GM19025 (cell line): ENCODE measurements around the gene PTPRG.
"Not testable (repeated sequence)": the region's sequence is repeated elsewhere in the genome, so short reads cannot be mapped to it uniquely, and the experiment has no call there.

Experiments
- ATAC-seq: cut with Tn5 transposase; IDR thresholded peaks from one replicate; pipeline ENCODE4 v1.9.1; 2021; ENCODE audit warnings: mild to moderate bottlenecking, low read depth, moderate library complexity; ENCODE audit not compliant: unreplicated experiment

Gene PTPRG

DNA sequence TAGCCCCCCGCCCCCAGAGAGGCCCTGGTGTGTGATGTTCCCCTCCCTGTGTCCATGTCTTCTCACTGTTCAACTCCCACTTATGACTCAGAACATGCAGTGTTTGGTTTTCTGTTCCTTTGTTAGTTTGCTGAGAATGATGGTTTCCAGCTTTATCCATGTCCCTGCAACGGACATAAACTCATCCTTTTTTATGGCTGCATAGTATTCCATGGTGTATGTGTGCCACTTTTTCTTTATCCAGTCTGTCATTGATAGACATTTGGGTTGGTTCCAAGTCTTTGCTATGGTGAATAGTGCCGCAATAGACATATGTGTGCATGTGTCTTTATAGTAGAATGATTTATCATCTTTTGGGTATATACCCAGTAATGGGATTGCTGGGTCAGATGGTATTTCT lies 149.5 kb downstream of the PTPRG start:
- not testable (repeated sequence) for ATAC-seq

DNA sequence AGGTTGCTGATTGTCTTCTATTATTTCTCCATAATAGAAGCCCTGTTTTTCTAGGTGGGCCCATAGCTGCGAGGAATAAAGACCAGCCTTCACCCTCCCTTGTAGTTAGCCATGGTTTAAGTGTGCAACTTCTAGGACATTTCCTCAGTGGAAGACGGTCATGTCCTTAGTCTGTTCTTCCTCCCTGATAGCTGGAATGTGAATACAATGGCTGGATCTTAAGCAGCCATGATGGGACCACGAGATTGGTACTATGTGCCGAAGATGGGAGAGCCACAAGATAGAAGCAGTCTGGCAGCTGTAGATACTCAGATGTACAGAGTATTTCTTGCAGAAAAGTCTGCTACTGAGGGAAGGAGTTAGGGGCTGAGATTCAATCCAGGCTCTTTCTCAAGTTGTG lies 152.9 kb downstream of the PTPRG start:
- no peak for ATAC-seq

DNA sequence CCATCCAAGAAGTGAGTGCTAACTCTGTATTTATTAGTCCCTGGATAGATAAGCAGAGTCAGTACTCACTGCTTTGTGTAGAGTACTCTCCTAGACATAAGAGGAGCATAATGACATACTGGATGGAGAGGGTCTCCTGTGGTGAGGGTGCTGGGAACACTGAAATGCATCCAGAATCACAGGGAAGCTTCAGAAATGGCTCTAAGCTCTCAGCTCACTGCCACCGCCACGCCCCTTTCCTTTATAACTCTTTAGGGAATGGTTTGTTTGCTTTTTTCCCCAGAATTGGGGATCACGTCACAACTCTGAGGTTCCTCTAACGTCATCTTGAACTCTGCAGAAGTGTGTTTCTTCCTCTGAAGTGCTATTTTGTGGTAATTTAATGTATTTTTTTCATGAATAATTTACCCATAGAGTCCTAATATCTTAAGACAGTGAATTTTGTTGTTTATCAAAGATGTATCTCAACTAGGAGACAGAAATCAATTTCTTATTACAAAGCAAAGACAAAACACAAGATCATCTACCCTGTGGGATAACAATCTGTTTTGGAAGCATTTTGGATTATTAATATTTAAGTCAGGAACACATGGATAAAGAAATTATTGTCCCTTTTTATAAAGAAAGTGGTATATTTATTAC lies 154.6 kb downstream of the PTPRG start:
- no peak for ATAC-seq

DNA sequence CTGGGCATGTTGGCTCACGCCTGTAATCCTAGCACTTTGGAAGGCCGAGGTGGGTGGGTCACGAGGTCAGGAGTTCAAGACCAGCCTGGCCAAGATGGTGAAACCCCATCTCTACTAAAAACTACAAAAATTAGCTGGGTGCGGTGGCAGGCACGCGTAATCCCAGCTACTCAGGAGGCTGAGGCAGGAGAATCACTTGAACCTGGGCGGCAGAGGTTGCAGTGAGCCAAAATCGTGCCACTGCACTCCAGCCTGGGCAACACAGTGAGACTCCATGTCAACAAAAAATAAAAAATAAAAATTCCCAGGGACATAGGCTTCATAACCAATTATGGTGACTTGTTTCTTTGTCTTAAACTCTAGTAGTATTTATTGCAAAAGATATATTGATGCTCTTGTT lies 155.3 kb downstream of the PTPRG start:
- not testable (repeated sequence) for ATAC-seq

DNA sequence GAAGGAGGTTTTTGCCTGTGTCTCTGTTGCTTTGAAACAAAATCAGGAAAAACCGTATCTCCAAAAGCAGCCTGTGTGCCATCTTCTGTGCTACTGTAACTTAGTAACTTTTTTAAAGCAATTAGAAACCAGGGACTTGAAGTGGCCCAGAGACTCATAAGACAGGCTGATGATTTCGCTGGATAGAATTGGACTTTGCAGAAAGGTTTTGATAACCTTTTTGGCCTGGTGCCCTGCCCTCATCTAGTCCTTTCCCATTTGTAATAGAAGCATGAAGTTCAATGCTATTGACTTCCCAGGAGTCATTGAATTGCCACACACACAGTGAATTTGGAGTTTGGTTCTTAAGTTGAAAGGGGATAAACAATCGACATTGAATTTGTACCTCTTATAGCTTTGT lies 157.2 kb downstream of the PTPRG start:
- ATAC-seq, result no peak

DNA sequence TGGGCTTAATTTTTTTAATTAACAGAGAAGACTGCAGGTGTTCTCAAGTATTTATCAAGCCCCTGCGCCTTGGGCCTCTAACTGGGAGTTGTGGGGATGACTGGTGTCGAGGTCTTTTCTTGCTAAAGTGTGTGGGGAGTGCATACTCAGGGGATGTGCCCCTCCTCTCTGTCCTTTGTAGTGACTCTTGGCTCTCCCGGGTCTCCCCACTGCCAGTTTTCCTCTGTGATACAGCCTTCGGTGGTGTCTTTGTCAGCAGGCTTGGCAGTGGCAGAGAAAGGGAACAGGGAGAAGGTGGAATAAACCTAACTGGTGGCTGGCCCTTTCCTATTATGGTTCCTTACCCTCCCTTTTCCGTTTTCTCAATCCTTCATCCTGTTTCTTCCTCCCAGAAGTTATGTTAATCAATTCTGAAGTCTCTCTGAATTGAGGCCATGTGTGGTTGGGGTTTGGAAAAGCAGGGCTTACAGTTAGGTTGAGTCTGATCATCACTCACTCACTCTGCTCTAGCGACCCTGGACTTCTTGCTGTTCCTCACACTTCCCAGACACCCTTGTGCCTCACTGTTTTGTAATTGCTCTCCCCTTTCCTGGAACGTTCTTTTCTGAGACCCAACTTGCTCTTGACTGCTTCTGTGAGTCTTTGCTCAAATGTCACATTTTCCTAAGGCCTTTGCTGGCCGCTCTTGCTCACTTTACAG lies 158.1 kb downstream of the PTPRG start:
- no peak for ATAC-seq

DNA sequence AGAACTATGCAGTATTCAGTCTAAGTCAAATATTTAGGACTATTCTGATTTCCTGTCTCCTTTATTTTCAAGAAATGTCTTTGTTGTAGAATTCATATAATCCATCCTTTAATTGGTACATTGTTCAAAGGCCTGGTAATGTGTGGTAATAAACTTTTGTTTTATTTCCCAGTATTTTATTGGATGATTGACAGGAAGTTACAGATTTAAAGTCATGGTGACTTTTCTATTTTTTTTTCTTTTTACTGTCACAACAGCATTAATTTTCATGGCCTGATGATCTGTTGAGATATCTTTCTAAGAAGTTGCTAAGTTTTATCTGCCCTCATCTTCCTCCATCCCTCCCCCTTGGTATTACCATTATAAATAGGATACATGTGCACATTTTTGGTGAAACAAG lies 161.7 kb downstream of the PTPRG start:
- no peak for ATAC-seq

DNA sequence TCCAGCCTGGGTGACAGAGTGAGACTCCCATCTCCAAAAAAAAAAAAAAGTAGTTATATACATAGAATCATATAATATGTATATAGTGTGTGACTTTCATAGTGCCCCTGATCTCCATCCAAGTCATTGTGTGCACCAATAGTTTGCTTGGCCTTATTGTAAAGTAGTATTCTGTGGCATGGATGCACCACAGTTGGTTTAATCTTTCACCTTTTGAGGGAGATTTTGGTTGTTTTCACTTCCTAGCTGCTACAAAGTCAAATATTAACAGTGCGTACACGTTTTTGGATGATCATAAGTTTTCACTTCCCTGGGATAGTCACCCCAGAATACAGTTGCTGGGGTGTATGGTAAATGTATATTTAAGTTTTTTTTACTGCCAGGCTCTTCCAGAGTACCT lies 162.8 kb downstream of the PTPRG start:
- peak; percentile 77 for ATAC-seq

DNA sequence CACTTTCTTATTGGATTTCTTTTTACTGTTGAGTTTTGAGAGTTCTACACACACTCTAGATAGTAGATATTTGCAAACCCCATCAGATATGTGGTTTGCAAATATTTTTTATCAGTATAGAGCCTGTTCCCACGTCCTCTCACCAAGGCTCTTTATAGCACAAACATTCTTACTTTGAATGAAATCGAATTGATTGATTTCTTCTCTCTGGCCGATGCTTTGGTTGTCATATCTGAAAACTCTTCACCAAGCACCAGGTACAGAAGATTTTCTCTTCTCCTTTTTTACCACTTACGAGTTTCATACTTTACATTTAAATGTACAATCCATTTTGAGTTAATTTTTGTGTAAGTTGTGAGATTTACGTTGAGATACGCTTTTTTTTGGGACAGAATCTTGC lies 163.4 kb downstream of the PTPRG start:
- ATAC-seq, result no peak

DNA sequence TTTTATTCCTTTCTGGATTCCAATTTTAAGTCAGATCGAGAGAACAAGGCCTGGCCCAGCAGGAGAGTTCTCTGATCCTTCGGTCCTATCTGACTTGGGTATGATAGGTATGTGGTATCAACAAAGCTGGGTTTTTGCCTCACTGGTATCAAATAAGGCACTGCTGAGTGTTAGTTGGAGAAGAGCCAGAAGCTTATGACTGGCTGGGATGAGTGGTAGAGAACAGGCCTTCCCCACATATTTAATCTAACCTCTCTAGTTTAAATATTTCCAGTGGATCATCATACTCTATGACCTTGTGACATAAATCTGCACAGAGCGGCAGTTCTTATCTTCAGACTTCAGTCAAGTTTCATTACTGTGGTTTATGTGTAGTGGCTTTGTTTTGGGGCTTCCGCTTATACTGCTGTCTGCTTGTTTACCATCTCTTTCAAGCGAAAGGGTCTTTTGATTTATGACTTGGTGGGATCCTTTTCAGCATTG lies 164.5 kb downstream of the PTPRG start:
- no peak for ATAC-seq

DNA sequence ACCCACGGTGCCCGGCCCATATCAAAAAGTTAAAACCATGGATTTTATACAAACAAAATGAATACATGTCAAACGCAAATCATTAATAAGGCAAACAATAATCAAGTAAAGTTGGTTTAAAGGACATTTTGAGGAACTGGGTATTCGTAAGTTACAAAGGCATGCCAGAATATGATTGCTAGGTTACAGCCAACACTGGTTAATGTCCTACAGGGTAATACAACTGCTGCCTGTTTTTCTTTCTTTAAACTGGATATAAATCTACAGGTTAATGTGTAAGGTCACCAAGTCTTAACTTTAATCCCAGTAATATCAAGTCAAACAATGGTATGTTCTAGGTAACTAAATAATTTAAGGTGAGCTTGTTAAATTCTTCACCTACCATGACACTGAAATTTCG lies 166.1 kb downstream of the PTPRG start:
- ATAC-seq, result no peak

DNA sequence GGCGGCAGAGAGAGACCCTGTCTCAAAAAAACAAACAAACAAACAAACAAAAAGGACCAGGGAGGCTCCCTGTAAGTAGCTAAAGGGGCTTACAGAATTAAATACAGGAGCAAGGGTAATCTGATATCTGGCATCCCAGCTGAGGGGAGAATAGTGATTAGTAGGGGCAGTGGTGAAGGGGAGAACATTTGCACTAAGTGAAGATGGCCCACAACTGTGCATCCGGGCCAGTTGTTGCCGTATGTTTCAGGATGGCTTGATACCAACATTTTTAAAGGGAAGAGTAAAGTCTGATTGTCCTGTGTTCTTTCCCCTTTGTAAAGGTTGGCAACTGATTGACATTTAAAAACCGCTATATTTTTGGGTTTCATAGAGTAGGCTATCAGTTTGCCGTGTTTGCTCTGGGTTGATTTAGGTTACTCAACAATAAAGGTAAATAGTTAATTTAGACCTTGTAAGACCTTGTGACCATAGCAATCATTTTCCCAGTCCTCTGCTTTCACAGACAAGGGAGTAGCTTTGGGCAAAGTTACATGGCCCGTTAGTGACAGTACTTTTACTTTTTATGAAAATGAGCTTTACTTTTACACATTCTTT lies 167.8 kb downstream of the PTPRG start:
- no peak for ATAC-seq

DNA sequence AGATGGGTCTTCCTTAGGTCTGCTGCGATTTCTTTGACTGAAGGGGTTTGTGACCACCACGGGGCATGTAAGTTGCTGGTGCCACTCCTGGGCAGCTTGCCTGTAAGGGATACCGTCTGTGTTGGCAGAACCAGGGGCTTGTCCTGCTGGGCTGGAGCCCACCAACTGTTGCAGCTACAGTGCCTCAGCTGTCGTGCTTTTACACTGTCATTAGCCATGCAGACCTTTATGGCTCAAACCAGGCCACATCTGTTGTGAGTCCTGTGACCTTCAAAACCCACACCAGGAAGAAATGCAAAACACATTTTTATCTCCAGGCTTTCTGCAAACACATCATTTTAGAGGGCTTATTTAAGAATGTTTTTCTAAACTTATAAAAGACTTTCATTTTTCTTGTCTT lies 168.7 kb downstream of the PTPRG start:
- ATAC-seq, result no peak

DNA sequence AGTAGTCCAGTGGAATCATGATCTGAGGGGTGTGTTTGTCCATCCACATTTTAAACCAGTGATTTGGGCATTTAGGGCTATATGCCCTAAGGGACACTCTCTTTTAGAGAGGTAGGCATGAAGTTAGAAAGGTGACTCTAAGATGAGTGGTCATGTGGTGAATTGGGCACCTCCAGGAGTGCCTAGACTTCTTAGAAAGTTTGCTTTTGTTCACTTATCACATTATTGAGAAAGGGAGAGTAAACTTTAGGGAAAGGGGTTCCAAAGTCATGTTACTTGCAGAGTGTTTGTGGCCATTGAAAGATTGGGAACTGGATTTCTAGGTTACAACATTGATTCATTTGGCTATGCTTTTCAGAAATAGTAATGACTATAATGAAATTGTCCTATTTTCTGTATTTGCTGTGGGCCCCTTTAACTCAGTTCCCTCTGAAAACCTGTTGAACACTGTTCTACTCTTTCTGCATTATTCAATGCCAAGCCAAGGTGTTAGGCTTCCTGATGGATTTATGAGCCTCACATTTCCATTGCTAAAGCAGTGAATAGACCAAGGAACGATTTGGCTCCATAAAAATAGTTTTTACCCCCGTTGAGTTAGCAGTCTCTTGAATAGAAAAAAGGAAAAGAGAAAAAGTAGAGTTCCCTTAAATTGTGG lies 169.3 kb downstream of the PTPRG start:
- ATAC-seq, result no peak

DNA sequence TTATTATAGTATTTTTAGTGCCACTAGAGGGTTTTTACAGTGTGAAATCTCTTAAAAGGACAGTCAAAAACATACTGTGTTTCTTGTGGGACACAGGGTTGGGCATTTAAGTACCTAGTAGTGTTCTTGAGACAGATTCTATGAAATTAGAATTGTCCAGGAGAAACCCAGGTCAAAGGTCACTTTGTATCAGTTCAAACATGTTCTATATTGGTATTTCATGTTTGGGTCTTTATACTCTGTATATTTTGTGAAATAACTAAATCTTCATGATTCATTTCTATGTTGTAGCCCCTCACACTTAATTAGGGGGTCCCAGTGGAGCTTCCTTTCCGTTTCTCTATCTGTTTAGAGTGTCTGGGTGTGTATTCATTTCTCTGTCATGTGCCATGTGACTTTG lies 171.6 kb downstream of the PTPRG start:
- ATAC-seq, result no peak

DNA sequence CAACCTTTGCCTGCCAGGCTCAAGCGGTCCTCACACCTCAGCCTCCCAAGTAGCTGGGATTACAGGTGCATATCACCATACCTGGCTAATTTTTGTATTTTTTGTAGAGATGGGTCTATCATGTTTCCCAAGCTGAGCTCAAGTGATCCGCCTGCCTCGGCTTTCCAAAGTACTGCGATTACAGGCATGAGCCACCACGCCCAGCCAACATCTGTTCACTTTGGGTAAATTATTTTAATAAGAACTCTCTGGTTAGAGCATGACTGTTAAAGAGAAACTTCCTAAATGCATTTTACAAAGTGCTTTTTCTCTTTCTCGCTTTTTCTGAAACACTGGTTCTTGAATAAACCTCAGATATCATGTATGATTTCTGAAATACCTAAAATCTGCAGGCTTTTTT lies 172.5 kb downstream of the PTPRG start:
- ATAC-seq, result no peak

DNA sequence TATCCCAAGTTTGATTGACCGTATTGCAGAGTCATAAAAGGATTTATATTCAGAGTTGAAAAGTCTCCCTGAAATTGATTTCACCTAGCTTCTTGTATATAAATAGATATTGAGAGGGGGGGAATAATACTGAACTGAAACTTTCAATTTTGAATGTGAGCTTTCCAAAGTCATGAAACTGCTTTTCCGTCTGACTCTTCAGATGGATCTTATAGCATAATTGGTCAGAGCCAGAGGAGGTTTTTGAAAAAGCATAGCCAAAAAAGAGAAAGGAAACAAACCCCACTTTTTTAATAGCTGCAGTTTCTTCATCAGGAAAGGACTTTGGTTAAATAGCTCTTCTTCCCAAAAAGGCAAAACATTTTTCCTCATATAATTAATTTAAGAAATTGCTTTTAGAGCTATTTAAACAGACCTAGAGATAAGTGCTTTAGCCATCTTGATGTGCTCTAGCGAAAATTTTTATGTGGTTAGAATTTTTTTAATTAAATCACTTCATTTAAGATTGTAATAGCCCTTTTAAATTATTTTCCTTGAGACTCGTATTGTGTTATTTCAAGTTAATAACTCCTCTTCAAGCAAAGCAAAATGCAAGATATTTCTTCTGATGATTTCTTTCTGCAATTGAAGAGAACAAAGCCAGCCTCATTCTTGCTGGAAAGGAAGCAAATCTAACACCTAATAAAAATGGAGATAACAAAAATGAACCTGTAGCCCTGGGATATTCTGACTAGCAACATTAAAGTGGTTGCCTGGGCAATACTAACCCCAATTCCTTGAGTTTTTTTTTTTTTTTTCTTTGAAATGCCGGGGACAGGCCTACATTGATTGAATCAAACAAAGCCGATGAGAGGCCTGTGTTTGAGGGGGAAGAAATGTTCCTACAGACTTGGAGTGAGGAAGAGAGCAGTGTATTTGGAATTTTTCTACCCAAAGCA lies 173.6 kb downstream of the PTPRG start:
- ATAC-seq, result no peak

DNA sequence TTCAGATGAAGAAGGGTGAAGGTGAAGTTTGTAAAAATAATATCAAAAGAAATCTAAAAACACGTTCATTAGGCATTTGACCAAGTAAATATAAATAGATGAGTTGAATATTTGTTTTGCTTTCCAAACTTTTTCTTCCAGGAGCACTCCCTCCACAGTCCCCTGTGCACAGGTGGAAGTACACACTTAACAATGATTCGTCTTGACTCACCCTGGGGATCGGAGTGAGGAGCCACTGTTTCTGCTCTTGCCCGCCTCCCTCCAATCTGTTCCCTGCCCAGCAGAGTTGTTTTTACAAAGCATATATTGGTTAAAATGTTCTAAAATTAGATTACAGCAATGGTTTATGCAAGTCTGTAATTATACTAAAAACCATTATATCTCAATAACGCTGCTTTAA lies 175.1 kb downstream of the PTPRG start:
- no peak for ATAC-seq

DNA sequence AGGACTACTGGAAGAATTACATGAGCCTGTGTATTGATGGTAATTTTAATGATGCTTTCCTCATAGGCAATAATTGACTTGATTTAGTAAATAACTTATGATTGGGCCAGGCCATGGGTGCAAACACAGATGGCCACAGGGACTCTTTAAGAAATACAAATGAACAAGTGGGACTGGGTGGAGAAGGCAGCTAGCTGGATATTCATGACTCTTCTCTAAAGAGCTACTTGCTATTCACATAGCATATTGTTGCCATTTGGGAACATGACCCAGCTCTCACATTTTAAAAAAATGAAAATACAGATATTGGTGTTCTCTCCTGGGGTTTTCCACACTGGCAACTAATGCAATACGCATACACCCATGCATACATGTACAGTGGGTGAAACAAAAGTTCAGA lies 178.3 kb downstream of the PTPRG start:
- no peak for ATAC-seq

DNA sequence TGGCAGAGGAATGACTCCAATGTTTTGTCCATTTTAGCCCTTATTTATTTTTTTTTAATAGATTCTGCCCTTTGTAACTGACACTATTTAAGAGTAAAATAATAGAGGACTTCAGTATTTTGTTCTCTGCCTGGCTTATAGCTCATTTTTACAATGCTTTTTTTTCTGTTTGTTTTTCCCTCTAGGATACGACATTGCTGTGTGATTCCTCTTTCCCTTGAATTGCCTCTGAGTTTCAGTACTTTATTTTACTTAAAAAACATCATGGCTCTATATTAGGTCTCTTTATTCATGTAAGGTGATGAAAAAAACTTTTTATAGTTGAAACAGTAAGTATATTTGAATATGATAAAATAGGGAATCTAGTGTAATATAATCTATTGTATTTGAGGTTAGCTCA lies 179.1 kb downstream of the PTPRG start:
- ATAC-seq, result no peak
